GM23338 (cell line): ENCODE data around the gene DNAJA1. TPM values are rescaled to one million over a fixed set of nuclear protein-coding genes. Genes with fewer than 3 reads are reported as not detected.

Source experiments
- ATAC-seq: fragments of 200-7000 bp; cut with Tn5 transposase; 3 replicates; pipeline ENCODE4 v1.9.1; 2020
- DNase-seq: peaks from one replicate; pipeline ENCODE4 v3.0.0-alpha.2; 2015; ENCODE audit warnings: low spot score
- H2AFZ ChIP-seq: fragments of 200-600 bp; sonication (generic); 2 replicates; pipeline ENCODE4 v1.8.0; 2016; ENCODE audit warnings: antibody characterized with exemption, mild to moderate bottlenecking, moderate library complexity
- H3F3A ChIP-seq: fragments of 200-600 bp; sonication (generic); replicated peaks from 2 replicates; pipeline ENCODE4 v1.8.0; 2017; ENCODE audit warnings: antibody characterized with exemption, mixed run types, low read depth
- H3K27ac ChIP-seq: fragments of 200-600 bp; sonication (generic); 2 replicates; pipeline ENCODE4 v1.6.1; 2016; ENCODE audit warnings: low read depth
- H3K27me3 ChIP-seq: fragments of 200-600 bp; sonication (generic); 2 replicates; pipeline ENCODE4 v1.8.0; 2016; ENCODE audit warnings: mild to moderate bottlenecking, mixed run types, moderate library complexity; ENCODE audit not compliant: insufficient read depth
- H3K36me3 ChIP-seq: fragments of 200-600 bp; sonication (generic); 2 replicates; pipeline ENCODE4 v1.8.0; 2016; ENCODE audit warnings: mild to moderate bottlenecking; ENCODE audit not compliant: insufficient read depth
- H3K4me1 ChIP-seq: fragments of 200-600 bp; sonication (generic); 2 replicates; pipeline ENCODE4 v1.8.0; 2016; ENCODE audit warnings: mild to moderate bottlenecking, moderate library complexity; ENCODE audit not compliant: insufficient read depth
- H3K4me2 ChIP-seq: fragments of 200-600 bp; sonication (generic); 2 replicates; pipeline ENCODE4 v1.7.1; 2017; ENCODE audit warnings: mixed run types
- H3K4me3 ChIP-seq: fragments of 200-600 bp; sonication (generic); 2 replicates; pipeline ENCODE4 v1.6.1; 2016; ENCODE audit warnings: mixed run types
- H3K79me2 ChIP-seq: fragments of 200-600 bp; sonication (generic); replicated peaks from 2 replicates; pipeline ENCODE4 v1.8.0; 2017; ENCODE audit warnings: mild to moderate bottlenecking; ENCODE audit not compliant: insufficient read depth
- H3K9me2 ChIP-seq: fragments of 200-600 bp; sonication (generic); 2 replicates; pipeline ENCODE4 v1.8.0; 2017; ENCODE audit not compliant: insufficient read depth
- H4K20me1 ChIP-seq: fragments of 200-600 bp; sonication (generic); replicated peaks from 2 replicates; pipeline ENCODE4 v1.8.0; 2017; ENCODE audit warnings: mild to moderate bottlenecking; ENCODE audit not compliant: insufficient read depth
- H3K27ac Mint-ChIP-seq: 2 replicates; pipeline ENCODE4 v1.8.0; 2020; ENCODE audit warnings: inconsistent platforms, mild to moderate bottlenecking, moderate library complexity, mixed read lengths
- H3K27me3 Mint-ChIP-seq: 3 replicates; pipeline ENCODE4 v1.8.0; 2022; ENCODE audit warnings: low read depth, mild to moderate bottlenecking, moderate library complexity, mixed read lengths, inconsistent platforms; ENCODE audit not compliant: insufficient read depth, poor library complexity
- H3K36me3 Mint-ChIP-seq: 3 replicates; pipeline ENCODE4 v1.8.0; 2021; ENCODE audit warnings: low read depth, mild to moderate bottlenecking, inconsistent platforms, moderate library complexity, mixed read lengths
- H3K4me1 Mint-ChIP-seq: 3 replicates; pipeline ENCODE4 v1.8.0; 2020; ENCODE audit warnings: mild to moderate bottlenecking, inconsistent platforms, mixed read lengths
- H3K4me3 Mint-ChIP-seq: 3 replicates; pipeline ENCODE4 v1.8.0; 2021; ENCODE audit warnings: moderate library complexity, mild to moderate bottlenecking, inconsistent platforms, mixed read lengths
- H3K9me3 Mint-ChIP-seq: 3 replicates; pipeline ENCODE4 v1.8.0; 2020; ENCODE audit warnings: moderate library complexity, mild to moderate bottlenecking, inconsistent platforms, mixed read lengths
- CREB1 ChIP-seq: fragments of 250-450 bp; sonication (Bioruptor Pico); IDR thresholded peaks from 2 replicates; pipeline ENCODE4 v1.5.0; 2020; ENCODE audit warnings: low read depth, mild to moderate bottlenecking, moderate library complexity
- EZH2 ChIP-seq: fragments of 200-600 bp; sonication (generic); IDR thresholded peaks from one replicate; pipeline ENCODE4 v1.8.0; 2017; ENCODE audit warnings: antibody characterized with exemption, mild to moderate bottlenecking, low read depth; ENCODE audit not compliant: unreplicated experiment
- JUNB ChIP-seq: IDR thresholded peaks from one replicate; pipeline ENCODE4 v1.6.1; 2016; ENCODE audit warnings: antibody characterized with exemption; ENCODE audit not compliant: unreplicated experiment
- ZNF114 ChIP-seq: fragments of 250-450 bp; sonication (Bioruptor Pico); IDR thresholded peaks from 2 replicates; pipeline ENCODE4 v1.5.0; 2020; ENCODE audit warnings: mild to moderate bottlenecking, moderate library complexity
- ZNF331 ChIP-seq: fragments of 250-450 bp; sonication (Bioruptor Pico); IDR thresholded peaks from 2 replicates; pipeline ENCODE4 v1.5.0; 2020; ENCODE audit warnings: low read depth, mild to moderate bottlenecking, moderate library complexity
- polyA plus RNA-seq: library from polyadenylated mRNA; unstranded; fragments of >200 nt; fragmentation: Nextera tagmentation; extraction: Ambion mirVana; gene quantifications from 2 replicates; pipeline ENCODE4 v1.2.1, GENCODE V29; 2016
- total RNA-seq: library from RNA; depleted of rRNA; stranded (reverse); fragments of >200 nt; shearing (Covaris generic); gene quantifications from 2 replicates; pipeline ENCODE4 v1.2.3, GENCODE V29; 2014
- TF ChIP-seq, protein P1 (sequence below): fragments of 250-450 bp; sonication (Bioruptor Pico); IDR thresholded peaks from 2 replicates; pipeline ENCODE4 v1.5.0; 2020; ENCODE audit warnings: mild to moderate bottlenecking, moderate library complexity

Gene DNAJA1
- total and polyA plus RNA-seq, 2 experiments from 2014 or later: 95.4 to 115 TPM

DNA sequence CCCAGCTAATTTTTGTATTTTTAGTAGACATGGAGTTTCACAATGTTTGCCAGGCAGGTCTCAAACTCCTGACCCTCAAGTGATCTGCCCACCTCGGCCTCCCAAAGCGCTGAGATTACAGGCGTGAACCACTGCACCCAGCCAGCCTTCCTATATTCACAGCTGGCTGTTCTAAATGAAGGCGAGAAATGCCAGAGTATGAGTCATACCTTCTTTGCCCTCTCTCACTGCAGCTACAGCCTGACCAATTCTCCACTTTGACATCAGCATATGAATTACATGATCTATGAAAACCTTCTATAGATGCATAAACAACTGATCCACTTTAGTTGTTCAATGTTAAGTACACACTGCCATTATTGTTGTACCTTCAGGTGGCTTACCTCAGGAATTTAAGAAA lies 38.1 kb upstream of the DNAJA1 start (continued):
- TF ChIP-seq, protein P1, sequence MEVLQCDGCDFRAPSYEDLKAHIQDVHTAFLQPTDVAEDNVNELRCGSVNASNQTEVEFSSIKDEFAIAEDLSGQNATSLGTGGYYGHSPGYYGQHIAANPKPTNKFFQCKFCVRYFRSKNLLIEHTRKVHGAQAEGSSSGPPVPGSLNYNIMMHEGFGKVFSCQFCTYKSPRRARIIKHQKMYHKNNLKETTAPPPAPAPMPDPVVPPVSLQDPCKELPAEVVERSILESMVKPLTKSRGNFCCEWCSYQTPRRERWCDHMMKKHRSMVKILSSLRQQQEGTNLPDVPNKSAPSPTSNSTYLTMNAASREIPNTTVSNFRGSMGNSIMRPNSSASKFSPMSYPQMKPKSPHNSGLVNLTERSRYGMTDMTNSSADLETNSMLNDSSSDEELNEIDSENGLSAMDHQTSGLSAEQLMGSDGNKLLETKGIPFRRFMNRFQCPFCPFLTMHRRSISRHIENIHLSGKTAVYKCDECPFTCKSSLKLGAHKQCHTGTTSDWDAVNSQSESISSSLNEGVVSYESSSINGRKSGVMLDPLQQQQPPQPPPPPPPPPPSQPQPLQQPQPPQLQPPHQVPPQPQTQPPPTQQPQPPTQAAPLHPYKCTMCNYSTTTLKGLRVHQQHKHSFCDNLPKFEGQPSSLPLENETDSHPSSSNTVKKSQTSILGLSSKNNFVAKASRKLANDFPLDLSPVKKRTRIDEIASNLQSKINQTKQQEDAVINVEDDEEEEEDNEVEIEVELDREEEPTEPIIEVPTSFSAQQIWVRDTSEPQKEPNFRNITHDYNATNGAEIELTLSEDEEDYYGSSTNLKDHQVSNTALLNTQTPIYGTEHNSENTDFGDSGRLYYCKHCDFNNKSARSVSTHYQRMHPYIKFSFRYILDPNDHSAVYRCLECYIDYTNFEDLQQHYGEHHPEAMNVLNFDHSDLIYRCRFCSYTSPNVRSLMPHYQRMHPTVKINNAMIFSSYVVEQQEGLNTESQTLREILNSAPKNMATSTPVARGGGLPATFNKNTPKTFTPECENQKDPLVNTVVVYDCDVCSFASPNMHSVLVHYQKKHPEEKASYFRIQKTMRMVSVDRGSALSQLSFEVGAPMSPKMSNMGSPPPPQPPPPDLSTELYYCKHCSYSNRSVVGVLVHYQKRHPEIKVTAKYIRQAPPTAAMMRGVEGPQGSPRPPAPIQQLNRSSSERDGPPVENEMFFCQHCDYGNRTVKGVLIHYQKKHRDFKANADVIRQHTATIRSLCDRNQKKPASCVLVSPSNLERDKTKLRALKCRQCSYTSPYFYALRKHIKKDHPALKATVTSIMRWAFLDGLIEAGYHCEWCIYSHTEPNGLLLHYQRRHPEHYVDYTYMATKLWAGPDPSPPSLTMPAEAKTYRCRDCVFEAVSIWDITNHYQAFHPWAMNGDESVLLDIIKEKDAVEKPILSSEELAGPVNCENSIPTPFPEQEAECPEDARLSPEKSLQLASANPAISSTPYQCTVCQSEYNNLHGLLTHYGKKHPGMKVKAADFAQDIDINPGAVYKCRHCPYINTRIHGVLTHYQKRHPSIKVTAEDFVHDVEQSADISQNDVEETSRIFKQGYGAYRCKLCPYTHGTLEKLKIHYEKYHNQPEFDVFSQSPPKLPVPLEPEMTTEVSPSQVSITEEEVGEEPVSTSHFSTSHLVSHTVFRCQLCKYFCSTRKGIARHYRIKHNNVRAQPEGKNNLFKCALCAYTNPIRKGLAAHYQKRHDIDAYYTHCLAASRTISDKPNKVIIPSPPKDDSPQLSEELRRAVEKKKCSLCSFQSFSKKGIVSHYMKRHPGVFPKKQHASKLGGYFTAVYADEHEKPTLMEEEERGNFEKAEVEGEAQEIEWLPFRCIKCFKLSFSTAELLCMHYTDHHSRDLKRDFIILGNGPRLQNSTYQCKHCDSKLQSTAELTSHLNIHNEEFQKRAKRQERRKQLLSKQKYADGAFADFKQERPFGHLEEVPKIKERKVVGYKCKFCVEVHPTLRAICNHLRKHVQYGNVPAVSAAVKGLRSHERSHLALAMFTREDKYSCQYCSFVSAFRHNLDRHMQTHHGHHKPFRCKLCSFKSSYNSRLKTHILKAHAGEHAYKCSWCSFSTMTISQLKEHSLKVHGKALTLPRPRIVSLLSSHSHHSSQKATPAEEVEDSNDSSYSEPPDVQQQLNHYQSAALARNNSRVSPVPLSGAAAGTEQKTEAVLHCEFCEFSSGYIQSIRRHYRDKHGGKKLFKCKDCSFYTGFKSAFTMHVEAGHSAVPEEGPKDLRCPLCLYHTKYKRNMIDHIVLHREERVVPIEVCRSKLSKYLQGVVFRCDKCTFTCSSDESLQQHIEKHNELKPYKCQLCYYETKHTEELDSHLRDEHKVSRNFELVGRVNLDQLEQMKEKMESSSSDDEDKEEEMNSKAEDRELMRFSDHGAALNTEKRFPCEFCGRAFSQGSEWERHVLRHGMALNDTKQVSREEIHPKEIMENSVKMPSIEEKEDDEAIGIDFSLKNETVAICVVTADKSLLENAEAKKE: no peak
- TF ChIP-seq ZNF114 (CRISPR knock-in tag): no peak

DNA sequence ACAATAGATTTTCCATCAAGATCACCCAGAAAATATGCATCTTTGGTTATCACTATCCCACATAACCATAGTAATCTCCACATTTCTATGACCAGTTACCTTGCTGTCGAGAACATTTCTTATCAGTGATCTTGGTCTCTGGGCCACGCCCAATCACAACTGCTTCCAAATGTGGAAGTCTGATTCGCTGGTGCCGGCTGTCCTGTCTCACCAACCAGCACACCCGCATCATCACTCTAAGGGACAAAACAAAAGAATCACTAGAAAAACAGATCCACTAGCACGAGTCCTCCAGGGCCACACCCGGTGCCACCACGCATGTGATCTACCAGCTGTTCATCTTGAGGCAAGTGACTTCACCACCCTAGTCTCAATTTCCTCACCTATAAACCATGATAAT lies 35.4 kb upstream of the DNAJA1 start:
- DNase-seq (no peak), ATAC-seq (no peak)
- peaks cover 23% of the 10 kb centered on the region; the same call in 1 of the 2 replicates for H3K36me3 ChIP-seq
- no peaks in the 10 kb centered on the region for H3K4me1 ChIP-seq
- no peak overlapping the region for H3K27ac Mint-ChIP-seq
- peaks cover 42% of the 10 kb centered on the region for H3K36me3 Mint-ChIP-seq
- H3F3A ChIP-seq: no peaks in the 10 kb centered on the region
- H3K4me2 ChIP-seq: no peak overlapping the region
- peaks cover 4% of the 10 kb centered on the region for H3K27me3 Mint-ChIP-seq
- no peaks in the 10 kb centered on the region for H3K27me3 ChIP-seq
- no peak overlapping the region for H3K4me3 Mint-ChIP-seq
- no peaks in the 10 kb centered on the region for H3K4me1 Mint-ChIP-seq
- no peak overlapping the region for H2AFZ ChIP-seq
- H3K4me3 ChIP-seq: no peak overlapping the region
- H3K9me3 Mint-ChIP-seq: no peaks in the 10 kb centered on the region
- H4K20me1 ChIP-seq: peaks cover 11% of the 10 kb centered on the region
- H3K79me2 ChIP-seq: peaks cover 42% of the 10 kb centered on the region
- H3K9me2 ChIP-seq: no peaks in the 10 kb centered on the region
- no peak overlapping the region for H3K27ac ChIP-seq
- TF ChIP-seq EZH2: no peak
- TF ChIP-seq, protein P1: no peak
- no peak for TF ChIP-seq CREB1 (CRISPR knock-in tag)
- no peak for TF ChIP-seq JUNB
- TF ChIP-seq ZNF331 (CRISPR knock-in tag): no peak
